IPS-18a (cell line): ENCODE data around the gene ULBP1.
A peak's percentile ranks its signal among the peaks of the same experiment; 100 is the strongest.
"Not testable (repeated sequence)": the region's sequence is repeated elsewhere in the genome, so short reads cannot be mapped to it uniquely, and the experiment has no call there.

Experiments
- H3K27ac ChIP-seq: one replicate; pipeline ENCODE4 v1.5.1; 2013; ENCODE audit warnings: low read length
- H3K27me3 ChIP-seq: one replicate; pipeline ENCODE4 v1.6.1; 2013; ENCODE audit warnings: mild to moderate bottlenecking, low read length; ENCODE audit not compliant: control insufficient read depth, insufficient read depth
- H3K36me3 ChIP-seq: one replicate; pipeline ENCODE4 v1.6.1; 2013; ENCODE audit warnings: low read depth, low read length; ENCODE audit not compliant: control insufficient read depth
- H3K4me1 ChIP-seq: one replicate; pipeline ENCODE4 v1.6.1; 2013; ENCODE audit warnings: low read depth, low read length; ENCODE audit not compliant: control insufficient read depth
- H3K4me3 ChIP-seq: one replicate; pipeline ENCODE4 v1.5.1; 2013; ENCODE audit warnings: low read length
- H3K9ac ChIP-seq: one replicate; pipeline ENCODE4 v1.6.1; 2013; ENCODE audit warnings: mild to moderate bottlenecking, low read length, moderate library complexity
- H3K9me3 ChIP-seq: one replicate; pipeline ENCODE4 v1.6.1; 2013; ENCODE audit warnings: low read depth, low read length; ENCODE audit not compliant: control insufficient read depth

The ULBP1 gene

DNA sequence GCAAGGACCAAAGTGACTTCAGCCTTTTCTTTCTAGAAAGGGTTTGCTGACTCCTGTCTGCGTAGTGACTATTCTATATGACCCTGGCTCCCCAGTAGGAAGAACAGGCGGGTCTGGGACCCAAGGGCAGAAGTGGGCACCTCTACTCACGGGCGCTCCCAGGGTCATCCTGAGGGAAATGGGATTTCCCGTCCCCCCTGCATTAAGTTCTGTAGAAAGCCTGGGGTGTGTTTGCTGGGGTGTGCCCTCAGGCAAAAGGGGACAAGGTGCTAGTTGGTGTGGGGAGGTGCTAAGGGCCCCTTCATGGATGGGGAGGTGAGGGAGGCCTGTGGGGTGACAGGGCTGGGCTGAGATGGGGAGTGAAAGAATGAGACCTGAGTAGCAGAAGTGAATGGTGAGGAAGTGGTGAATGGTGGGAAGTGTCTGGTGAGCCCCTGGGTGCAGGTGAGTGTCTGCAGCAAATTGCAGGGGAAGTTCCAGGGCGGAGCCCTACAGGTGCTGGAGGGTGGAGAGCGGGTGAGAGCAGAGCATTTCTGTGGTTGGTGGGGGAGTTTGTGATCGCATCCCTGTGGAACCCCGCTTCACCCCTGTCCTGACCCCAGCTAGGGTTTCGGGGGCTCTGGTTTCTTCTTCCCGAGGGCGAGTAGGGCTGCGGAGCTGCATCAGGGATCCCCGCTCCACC, 40.5 kb downstream of the ULBP1 start:
- Histone ChIP-seq H3K4me3 (peak overlapping the region; percentile 69), H3K36me3 (no peaks in the 10 kb centered on the region), H3K27ac (no peak overlapping the region), H3K4me1 (peaks cover 3% of the 10 kb centered on the region), H3K9me3 (no peaks in the 10 kb centered on the region), H3K9ac (peak overlapping the region; percentile 38), H3K27me3 (peaks cover 61% of the 10 kb centered on the region)

DNA sequence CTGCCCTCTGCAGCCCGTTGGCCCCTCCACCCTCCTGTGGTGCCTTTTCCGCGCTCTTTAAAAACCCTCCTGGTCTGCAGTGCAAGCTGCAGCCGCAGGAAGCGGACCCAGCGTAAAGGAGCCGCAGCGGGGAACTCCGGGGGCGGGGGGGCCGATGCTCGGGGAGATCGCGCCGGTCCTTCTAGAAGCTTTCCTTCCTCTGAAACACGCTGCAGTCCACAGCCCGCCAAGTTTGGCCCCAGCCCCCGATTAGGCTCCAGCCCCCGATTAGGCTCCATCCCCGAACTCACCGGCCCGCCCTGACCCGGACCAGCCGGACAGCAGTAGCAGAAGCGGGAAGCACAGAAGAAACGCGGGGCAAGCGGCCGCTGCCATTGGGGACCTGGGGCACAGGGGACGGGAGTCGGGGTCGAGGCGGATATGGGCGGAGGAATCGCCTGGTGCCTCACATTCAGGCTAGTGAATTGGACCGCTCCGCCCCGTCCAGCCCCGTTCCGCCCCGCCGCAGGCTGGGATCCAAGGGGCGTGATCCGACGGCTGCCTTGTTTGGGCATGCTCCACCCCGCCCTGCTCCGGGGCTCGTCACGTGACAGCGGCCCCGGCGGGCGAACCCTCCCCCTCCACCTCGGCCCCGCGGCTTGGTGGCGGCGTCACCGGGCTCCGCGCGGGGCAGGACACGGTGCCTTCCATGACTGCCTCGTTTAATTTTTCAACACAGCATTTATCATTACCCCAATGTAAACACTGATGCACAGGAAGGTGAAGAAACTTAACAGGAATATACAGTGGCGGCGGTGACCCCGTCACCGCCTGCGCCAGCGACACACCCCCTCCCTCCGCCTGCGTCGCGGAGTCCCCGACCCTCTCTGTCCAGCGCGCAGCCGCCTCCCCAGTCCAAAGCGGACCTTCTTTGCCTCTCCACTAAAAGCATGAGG, 41.3 kb downstream of the ULBP1 start:
- Histone ChIP-seq H3K27ac (no peak overlapping the region), H3K9me3 (no peaks in the 10 kb centered on the region), H3K27me3 (peaks cover 69% of the 10 kb centered on the region), H3K4me3 (peak overlapping the region; percentile 69), H3K36me3 (no peaks in the 10 kb centered on the region), H3K4me1 (peaks cover 3% of the 10 kb centered on the region), H3K9ac (peak overlapping the region; percentile 38)

DNA sequence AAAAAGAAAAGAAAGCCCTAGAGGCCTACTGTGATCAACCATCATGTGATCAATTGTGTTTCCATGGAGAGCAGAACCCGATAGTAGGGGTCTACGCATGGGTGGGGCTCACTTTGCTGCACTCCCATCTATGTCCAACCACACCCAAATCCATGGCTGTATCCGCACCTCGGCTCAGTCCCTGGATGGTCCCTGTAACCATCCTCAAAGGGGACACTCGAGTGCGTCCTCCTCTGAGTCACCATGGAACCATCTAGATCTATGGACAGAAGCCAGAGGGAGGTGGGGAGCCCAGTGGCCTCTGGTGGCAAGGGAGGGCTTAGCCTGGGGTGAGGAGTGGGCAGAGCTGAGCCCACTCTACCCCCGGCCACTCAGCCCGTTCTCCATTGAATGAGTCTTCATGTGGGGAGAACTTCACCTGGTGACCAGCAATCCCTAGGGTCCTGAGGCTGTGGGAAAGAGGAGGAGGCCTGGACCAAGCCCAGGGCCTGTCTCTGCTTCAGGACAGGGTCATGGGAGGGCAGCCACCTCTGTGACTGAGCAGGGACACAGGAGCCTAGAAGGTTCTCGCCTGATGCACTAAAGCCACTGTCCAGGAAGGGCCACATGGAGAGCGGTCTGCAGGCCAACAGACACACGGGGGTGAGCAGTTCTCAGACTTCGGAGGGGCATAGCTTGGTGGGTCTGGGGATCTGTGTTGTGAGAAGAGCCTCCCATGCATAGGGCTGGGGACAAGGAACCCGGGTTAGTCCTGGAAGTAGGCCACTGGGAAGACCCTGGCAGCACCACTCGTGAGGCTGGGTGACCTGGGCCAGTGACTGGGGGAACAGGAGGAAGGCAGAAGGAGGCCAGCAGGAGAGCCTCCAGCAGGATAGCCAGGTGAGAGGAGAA, 42.3 kb downstream of the ULBP1 start:
- Histone ChIP-seq H3K27ac (no peak overlapping the region), H3K4me1 (peaks cover 3% of the 10 kb centered on the region), H3K36me3 (no peaks in the 10 kb centered on the region), H3K4me3 (peak overlapping the region; percentile 69), H3K9me3 (no peaks in the 10 kb centered on the region), H3K9ac (no peak overlapping the region), H3K27me3 (peaks cover 74% of the 10 kb centered on the region)

DNA sequence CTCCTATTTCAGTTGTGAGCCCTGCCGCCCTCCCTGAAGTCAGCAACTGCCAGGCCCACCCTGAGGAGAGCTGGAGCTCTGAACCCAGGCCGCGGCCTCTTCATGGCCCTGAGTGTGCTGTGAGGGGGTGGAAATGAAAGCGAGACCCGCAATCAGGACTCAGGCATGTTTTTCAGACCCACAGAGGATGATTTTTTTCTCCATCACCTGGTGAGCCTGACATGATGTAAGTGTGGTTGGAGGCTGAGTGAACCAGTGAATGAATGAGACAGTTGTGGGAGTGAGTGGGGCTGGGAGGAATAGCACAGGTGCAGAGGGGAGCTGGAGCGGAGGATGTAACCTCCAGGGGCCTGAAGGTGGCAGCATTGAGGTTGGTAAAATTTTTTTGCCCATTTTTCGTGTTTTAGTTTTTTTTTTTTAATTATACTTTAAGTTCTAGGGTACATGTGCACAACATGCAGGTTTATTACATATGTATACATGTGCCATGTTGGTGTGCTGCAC, 43.3 kb downstream of the ULBP1 start:
- Histone ChIP-seq H3K9ac (no peak overlapping the region), H3K36me3 (no peaks in the 10 kb centered on the region), H3K27ac (no peak overlapping the region), H3K4me1 (peaks cover 3% of the 10 kb centered on the region), H3K4me3 (no peak overlapping the region), H3K9me3 (no peaks in the 10 kb centered on the region), H3K27me3 (peaks cover 83% of the 10 kb centered on the region)

- H3K4me3 ChIP-seq: no peak overlapping the region
- H3K36me3 ChIP-seq: no peaks in the 10 kb centered on the region
- H3K27ac ChIP-seq: no peak overlapping the region
- H3K9me3 ChIP-seq: no peaks in the 10 kb centered on the region
- H3K27me3 ChIP-seq: peaks cover 85% of the 10 kb centered on the region
- H3K4me1 ChIP-seq: peaks cover 3% of the 10 kb centered on the region
- no peak overlapping the region for H3K9ac ChIP-seq
These were observed 44.8 kb downstream of the ULBP1 start for GRCh38 chr6:150008588-150008987.

GRCh38 chr6:150012846-150013784, 49.4 kb downstream of the ULBP1 start:
- not testable (repeated sequence) for H3K4me1 ChIP-seq, H3K9me3 ChIP-seq, H3K9ac ChIP-seq, H3K36me3 ChIP-seq, H3K27ac ChIP-seq, H3K4me3 ChIP-seq
- H3K27me3 ChIP-seq: peaks cover 99% of the 10 kb centered on the region

GRCh38 chr6:150013785-150014622, 50.3 kb downstream of the ULBP1 start:
- H3K36me3 ChIP-seq: not testable (repeated sequence)
- H3K27me3 ChIP-seq: peaks cover 96% of the 10 kb centered on the region

DNA sequence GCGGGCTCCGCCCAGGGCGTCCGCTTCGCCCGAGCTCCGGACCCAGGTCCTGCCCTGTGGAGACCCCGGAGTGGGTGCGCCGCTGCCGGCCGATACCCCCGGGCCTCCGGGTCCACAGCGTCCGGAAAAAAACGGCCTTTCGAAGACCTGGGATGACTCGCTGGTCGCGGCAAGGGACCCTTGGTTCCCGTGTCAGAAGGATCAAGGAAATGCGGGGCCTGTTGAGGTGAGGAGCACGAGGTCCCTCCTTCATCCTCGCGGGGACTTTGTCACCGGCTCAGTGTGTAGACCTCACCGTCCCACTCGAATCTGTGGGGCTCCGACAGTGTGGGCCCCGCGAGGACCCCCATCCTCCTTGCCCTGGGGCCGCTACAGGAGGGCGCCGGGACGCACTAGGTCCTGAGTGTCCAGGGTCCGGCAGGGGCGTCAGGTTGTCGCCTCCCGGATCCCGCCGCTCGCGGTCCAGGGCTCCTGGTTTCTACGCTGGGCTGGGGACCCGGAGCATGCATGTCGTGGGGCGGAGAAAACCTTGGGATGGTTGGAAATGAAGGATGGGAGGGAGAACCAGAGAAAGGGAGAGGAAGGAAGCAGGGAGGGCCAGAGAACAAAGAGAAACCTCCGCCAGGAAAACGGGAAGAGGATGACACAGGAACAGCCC, 51.0 kb downstream of the ULBP1 start:
- not testable (repeated sequence) for H3K27ac ChIP-seq, H3K9ac ChIP-seq, H3K36me3 ChIP-seq, H3K4me3 ChIP-seq, H3K9me3 ChIP-seq, H3K4me1 ChIP-seq
- H3K27me3 ChIP-seq: peaks cover 93% of the 10 kb centered on the region

More at GRCh38 chr6:150013785-150014622, 50.3 kb downstream of the ULBP1 start:
- not testable (repeated sequence) for H3K9me3 ChIP-seq, H3K4me1 ChIP-seq, H3K27ac ChIP-seq, H3K9ac ChIP-seq, H3K4me3 ChIP-seq

- not testable (repeated sequence) for H3K9ac ChIP-seq, H3K27ac ChIP-seq, H3K9me3 ChIP-seq, H3K36me3 ChIP-seq, H3K4me1 ChIP-seq, H3K4me3 ChIP-seq
- peaks cover 86% of the 10 kb centered on the region for H3K27me3 ChIP-seq
These were observed 51.7 kb downstream of the ULBP1 start for GRCh38 chr6:150015281-150016001.
